Esophagus squamous epithelium (tissue), 4 donors: ENCODE results near the gene IL22RA1.

Source experiments
- POLR2A ChIP-seq, 4 donors: fragments of 450-650 bp; IDR thresholded peaks; one replicate each; pipeline ENCODE4 v1.6.1; 2017; ENCODE audit warnings: antibody characterized with exemption in 4 of 4, mild to moderate bottlenecking in 4 of 4, moderate library complexity in 3 of 4
- TF ChIP-seq, protein P1 (sequence below), 6 experiments: fragments of 450-650 bp in 4 of 6; fragments of 200-600 bp in 2 of 6; sonication (generic) in 2 of 6; IDR thresholded peaks; one replicate each; pipeline ENCODE4 v1.5.1; 2016 to 2019; ENCODE audit warnings: antibody characterized with exemption in 6 of 6, mild to moderate bottlenecking in 4 of 6, moderate library complexity in 4 of 6

DNA sequence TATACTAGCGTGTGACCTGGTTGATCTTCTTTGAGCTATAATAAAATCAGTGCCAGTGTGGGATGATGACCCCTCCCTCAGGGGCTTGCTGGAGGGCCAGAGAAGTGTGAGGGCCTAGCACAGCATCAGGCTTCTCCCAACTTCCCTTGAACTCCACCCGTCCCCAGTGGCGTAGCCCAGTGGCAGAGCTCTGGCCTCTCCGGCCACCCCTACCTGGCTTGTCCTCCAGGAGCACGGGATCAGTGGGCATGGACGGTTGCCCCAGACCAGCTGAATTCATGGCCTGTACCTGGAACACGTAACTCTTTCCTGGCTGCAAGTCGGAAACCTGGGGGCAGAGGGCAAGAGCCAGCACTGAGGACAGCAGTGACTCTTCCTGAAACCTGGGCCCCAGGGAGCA, 67.0 kb downstream of the IL22RA1 start:
- TF ChIP-seq, protein P1, sequence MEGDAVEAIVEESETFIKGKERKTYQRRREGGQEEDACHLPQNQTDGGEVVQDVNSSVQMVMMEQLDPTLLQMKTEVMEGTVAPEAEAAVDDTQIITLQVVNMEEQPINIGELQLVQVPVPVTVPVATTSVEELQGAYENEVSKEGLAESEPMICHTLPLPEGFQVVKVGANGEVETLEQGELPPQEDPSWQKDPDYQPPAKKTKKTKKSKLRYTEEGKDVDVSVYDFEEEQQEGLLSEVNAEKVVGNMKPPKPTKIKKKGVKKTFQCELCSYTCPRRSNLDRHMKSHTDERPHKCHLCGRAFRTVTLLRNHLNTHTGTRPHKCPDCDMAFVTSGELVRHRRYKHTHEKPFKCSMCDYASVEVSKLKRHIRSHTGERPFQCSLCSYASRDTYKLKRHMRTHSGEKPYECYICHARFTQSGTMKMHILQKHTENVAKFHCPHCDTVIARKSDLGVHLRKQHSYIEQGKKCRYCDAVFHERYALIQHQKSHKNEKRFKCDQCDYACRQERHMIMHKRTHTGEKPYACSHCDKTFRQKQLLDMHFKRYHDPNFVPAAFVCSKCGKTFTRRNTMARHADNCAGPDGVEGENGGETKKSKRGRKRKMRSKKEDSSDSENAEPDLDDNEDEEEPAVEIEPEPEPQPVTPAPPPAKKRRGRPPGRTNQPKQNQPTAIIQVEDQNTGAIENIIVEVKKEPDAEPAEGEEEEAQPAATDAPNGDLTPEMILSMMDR (IDR thresholded peaks at IDR 0.05), result no peak
- no peak for TF ChIP-seq POLR2A (IDR thresholded peaks at IDR 0.05)
